Endodermal cell (in vitro differentiated cells): ENCODE measurements around the gene LPIN2. TPM values are rescaled to one million over a fixed set of nuclear protein-coding genes. Genes with fewer than 3 reads are reported as not detected.

Experiments used
- DNase-seq: peaks from one replicate; pipeline ENCODE4 v3.0.0-alpha.2; 2017
- H3K27ac ChIP-seq: 2 replicates; pipeline ENCODE4 v1.5.1; 2013; ENCODE audit warnings: mild to moderate bottlenecking, low read depth, low read length, moderate library complexity
- H3K27me3 ChIP-seq: 2 replicates; pipeline ENCODE4 v1.6.1; 2013; ENCODE audit warnings: mild to moderate bottlenecking, low read length, moderate library complexity; ENCODE audit not compliant: insufficient read depth, control insufficient read depth, poor library complexity, severe bottlenecking
- H3K36me3 ChIP-seq: 2 replicates; pipeline ENCODE4 v1.7.0; 2013; ENCODE audit warnings: mild to moderate bottlenecking, low read length, moderate library complexity; ENCODE audit not compliant: control insufficient read depth, insufficient read depth
- H3K4me1 ChIP-seq: one replicate; pipeline ENCODE4 v1.7.0; 2013; ENCODE audit warnings: low read length; ENCODE audit not compliant: control insufficient read depth, insufficient read depth
- H3K4me3 ChIP-seq: 2 replicates; pipeline ENCODE4 v1.5.1; 2013; ENCODE audit warnings: mild to moderate bottlenecking, low read length, moderate library complexity
- H3K9ac ChIP-seq: 2 replicates; pipeline ENCODE4 v1.6.1; 2013; ENCODE audit warnings: mild to moderate bottlenecking, low read length, moderate library complexity; ENCODE audit not compliant: poor library complexity, severe bottlenecking; ENCODE audit errors: extremely low read depth
- H3K9me3 ChIP-seq: 2 replicates; pipeline ENCODE4 v1.6.1; 2013; ENCODE audit warnings: mild to moderate bottlenecking, low read length, moderate library complexity; ENCODE audit not compliant: control insufficient read depth
- H3K27ac Mint-ChIP-seq: 2 replicates; pipeline ENCODE4 v1.8.0; 2020; ENCODE audit warnings: mixed read lengths
- H3K27me3 Mint-ChIP-seq: 2 replicates; pipeline ENCODE4 v1.8.0; 2021; ENCODE audit warnings: mild to moderate bottlenecking, mixed read lengths; ENCODE audit not compliant: insufficient read depth
- H3K36me3 Mint-ChIP-seq: 2 replicates; pipeline ENCODE4 v1.8.0; 2020; ENCODE audit warnings: low read depth, mixed read lengths
- H3K4me1 Mint-ChIP-seq: 2 replicates; pipeline ENCODE4 v1.8.0; 2020; ENCODE audit warnings: mixed read lengths
- H3K4me3 Mint-ChIP-seq: 2 replicates; pipeline ENCODE4 v1.8.0; 2020; ENCODE audit warnings: mild to moderate bottlenecking, moderate library complexity, mixed read lengths
- H3K9me3 Mint-ChIP-seq: 2 replicates; pipeline ENCODE4 v1.8.0; 2020; ENCODE audit warnings: mild to moderate bottlenecking, mixed read lengths
- WGBS, 2 experiments: methylation state at CpG; one replicate each; pipeline versions ENCODE4 v1.1.5 to v1.1.7; 2013; ENCODE audit warnings: missing lambda C conversion rate in 2 of 2, mixed read lengths in 1 of 2; ENCODE audit not compliant: insufficient coverage in 1 of 2, insufficient read length in 1 of 2; 5-methylcytosine and 5-hydroxymethylcytosine counted together
- total RNA-seq, 2 donors: library from RNA; stranded (reverse); fragmentation: NEBNext Ultra II Directional in 1 of 2; extraction: Animal tissue kit (Norgen Biotek cat#: 25700) in 1 of 2; gene quantifications; 2 replicates in 1 of 2; 3 replicates in 1 of 2; pipeline ENCODE4 v1.2.1, GENCODE V29; 2021
- TF ChIP-seq, protein P1 (sequence below): fragments of 200-600 bp; sonication (generic); conservative IDR thresholded peaks from 2 replicates; pipeline ENCODE4 v1.5.0; 2021; ENCODE audit warnings: antibody characterized with exemption, mild to moderate bottlenecking

Gene LPIN2
- total RNA-seq, 2 donors from 2014 or later: 22.9 to 31.8 TPM

DNA sequence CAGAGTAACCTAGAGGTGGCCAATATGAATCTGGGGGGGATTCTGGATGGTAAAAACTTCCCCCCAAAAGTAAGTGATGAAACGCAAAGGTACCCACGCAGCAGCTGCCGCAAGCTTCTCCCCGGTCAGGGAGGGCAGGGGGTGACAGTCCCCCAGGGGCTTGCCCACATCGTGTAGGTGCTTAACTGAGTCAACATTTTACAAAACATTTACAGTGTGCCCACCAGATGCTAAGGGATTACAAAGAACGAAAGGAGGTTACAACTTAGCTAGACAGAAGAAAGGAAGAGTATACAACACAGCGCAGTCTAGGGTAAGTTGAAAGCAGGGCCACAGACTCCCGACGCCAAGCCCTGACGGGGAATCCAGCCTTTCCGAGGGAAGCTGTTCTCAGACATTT is 45.6 kb downstream of the LPIN2 start:
- Histone ChIP-seq H3K9me3 (no peaks in the 10 kb centered on the region), H3K36me3 (no peaks in the 10 kb centered on the region), H3K9ac (no peak overlapping the region), H3K4me3 (no peak overlapping the region), H3K27me3 (no peaks in the 10 kb centered on the region), H3K27ac (no peak overlapping the region), H3K4me1 (no peaks in the 10 kb centered on the region)
- Mint-ChIP-seq H3K36me3 (no peaks in the 10 kb centered on the region), H3K4me3 (no peak overlapping the region), H3K27me3 (no peaks in the 10 kb centered on the region), H3K27ac (no peak overlapping the region), H3K9me3 (no peaks in the 10 kb centered on the region), H3K4me1 (peaks cover 22% of the 10 kb centered on the region)
- 94 to 95% methylated on average over 9 to 11 of the region's 11 CpGs for WGBS, 2 experiments
- no peak for DNase-seq
- TF ChIP-seq, protein P1, sequence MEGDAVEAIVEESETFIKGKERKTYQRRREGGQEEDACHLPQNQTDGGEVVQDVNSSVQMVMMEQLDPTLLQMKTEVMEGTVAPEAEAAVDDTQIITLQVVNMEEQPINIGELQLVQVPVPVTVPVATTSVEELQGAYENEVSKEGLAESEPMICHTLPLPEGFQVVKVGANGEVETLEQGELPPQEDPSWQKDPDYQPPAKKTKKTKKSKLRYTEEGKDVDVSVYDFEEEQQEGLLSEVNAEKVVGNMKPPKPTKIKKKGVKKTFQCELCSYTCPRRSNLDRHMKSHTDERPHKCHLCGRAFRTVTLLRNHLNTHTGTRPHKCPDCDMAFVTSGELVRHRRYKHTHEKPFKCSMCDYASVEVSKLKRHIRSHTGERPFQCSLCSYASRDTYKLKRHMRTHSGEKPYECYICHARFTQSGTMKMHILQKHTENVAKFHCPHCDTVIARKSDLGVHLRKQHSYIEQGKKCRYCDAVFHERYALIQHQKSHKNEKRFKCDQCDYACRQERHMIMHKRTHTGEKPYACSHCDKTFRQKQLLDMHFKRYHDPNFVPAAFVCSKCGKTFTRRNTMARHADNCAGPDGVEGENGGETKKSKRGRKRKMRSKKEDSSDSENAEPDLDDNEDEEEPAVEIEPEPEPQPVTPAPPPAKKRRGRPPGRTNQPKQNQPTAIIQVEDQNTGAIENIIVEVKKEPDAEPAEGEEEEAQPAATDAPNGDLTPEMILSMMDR: no peak

- DNase-seq: no peak
- Mint-ChIP-seq H3K27ac (no peak overlapping the region), H3K4me3 (no peak overlapping the region), H3K4me1 (peaks cover 22% of the 10 kb centered on the region), H3K9me3 (no peaks in the 10 kb centered on the region), H3K36me3 (no peaks in the 10 kb centered on the region), H3K27me3 (no peaks in the 10 kb centered on the region)
- H3K4me3 ChIP-seq: no peak overlapping the region
- no peaks in the 10 kb centered on the region for H3K9me3 ChIP-seq
- no peaks in the 10 kb centered on the region for H3K36me3 ChIP-seq
- TF ChIP-seq, protein P1: no peak
- no peaks in the 10 kb centered on the region for H3K4me1 ChIP-seq
- no peak overlapping the region for H3K9ac ChIP-seq
- no peak overlapping the region for H3K27ac ChIP-seq
- no peaks in the 10 kb centered on the region for H3K27me3 ChIP-seq
- WGBS, 2 experiments: 89 to 94% methylated on average over 1 to 4 of the region's 4 CpGs
Observed at GRCh38 chr18:2966560-2966959, 46.4 kb downstream of the LPIN2 start.

GRCh38 chr18:2965797-2966196 is 47.1 kb downstream of the LPIN2 start:
- Mint-ChIP-seq H3K4me3 (no peak overlapping the region), H3K27ac (no peak overlapping the region), H3K36me3 (no peaks in the 10 kb centered on the region), H3K27me3 (no peaks in the 10 kb centered on the region), H3K9me3 (no peaks in the 10 kb centered on the region), H3K4me1 (peaks cover 22% of the 10 kb centered on the region)
- Histone ChIP-seq H3K4me1 (no peaks in the 10 kb centered on the region), H3K9ac (no peak overlapping the region), H3K36me3 (no peaks in the 10 kb centered on the region), H3K9me3 (no peaks in the 10 kb centered on the region), H3K27me3 (no peaks in the 10 kb centered on the region), H3K27ac (no peak overlapping the region), H3K4me3 (no peak overlapping the region)
- TF ChIP-seq, protein P1: no peak
- 87 to 92% methylated on average over 4 of the region's 4 CpGs for WGBS, 2 experiments
- no peak for DNase-seq
